Vagina (tissue), 2 donors: ENCODE data around the gene VWF.

Source experiments
- CTCF ChIP-seq, 3 experiments: fragments of 450-650 bp in 2 of 3; fragments of 200-600 bp in 1 of 3; sonication (generic) in 1 of 3; IDR thresholded peaks; one replicate each; pipeline ENCODE4 v1.5.1; 2017 to 2019; ENCODE audit warnings: antibody characterized with exemption in 3 of 3, mild to moderate bottlenecking in 2 of 3, moderate library complexity in 2 of 3
- POLR2A ChIP-seq, 2 donors: fragments of 450-650 bp; IDR thresholded peaks; one replicate each; pipeline ENCODE4 v1.6.1; 2017; ENCODE audit warnings: antibody characterized with exemption in 2 of 2, mild to moderate bottlenecking in 2 of 2, moderate library complexity in 2 of 2
- POLR2AphosphoS5 ChIP-seq, 2 donors: sonication (generic); formaldehyde crosslinking; IDR thresholded peaks; one replicate each; pipeline ENCODE4 v1.9.0; 2017; ENCODE audit warnings: antibody characterized with exemption in 2 of 2, mild to moderate bottlenecking in 2 of 2, low read depth in 1 of 2; ENCODE audit not compliant: insufficient read depth in 1 of 2

- TF ChIP-seq POLR2AphosphoS5 (IDR thresholded peaks at IDR 0.05; ENCODE audit: insufficient read depth in 1 of 2, low read depth in 1 of 2) = no peak
- TF ChIP-seq CTCF (IDR thresholded peaks at IDR 0.05) = no peak
- TF ChIP-seq POLR2A (IDR thresholded peaks at IDR 0.05) = no peak
These were observed 139.6 kb downstream of the VWF start for GRCh38 chr12:5984873-5985272.
